ENCODE data around the gene ZNF263. TPM values are rescaled to one million over a fixed set of nuclear protein-coding genes. Genes with fewer than 3 reads are reported as not detected.

ZNF263 gene
- total RNA-seq, 1 donor from 2014 or later: 18.1 TPM

DNA sequence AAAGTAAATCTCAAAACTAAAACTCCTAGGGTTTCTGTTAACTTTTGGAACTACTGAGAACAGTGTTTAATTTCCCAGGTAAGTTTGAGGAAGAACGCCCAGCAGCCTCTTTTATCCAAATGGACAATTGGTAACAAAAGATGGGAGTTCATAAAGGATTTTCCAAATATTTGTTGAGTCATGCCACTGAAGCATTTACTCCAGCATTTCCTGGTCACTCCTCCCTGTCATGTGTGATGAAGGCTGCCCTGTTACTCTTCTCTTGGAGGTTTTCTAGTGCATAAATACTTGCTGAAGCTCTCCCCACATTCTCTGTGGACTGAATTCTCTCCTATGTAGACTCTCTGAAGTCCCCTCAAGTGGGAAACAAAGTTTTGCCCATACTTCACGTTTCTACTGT is 38.5 kb downstream of the ZNF263 start:
- no peak overlapping the region for H3K4me3 ChIP-seq (ENCODE audit: low read depth, low read length)
- DNase-seq (ENCODE audit: low read depth): no peak
- TF ChIP-seq, protein P1, sequence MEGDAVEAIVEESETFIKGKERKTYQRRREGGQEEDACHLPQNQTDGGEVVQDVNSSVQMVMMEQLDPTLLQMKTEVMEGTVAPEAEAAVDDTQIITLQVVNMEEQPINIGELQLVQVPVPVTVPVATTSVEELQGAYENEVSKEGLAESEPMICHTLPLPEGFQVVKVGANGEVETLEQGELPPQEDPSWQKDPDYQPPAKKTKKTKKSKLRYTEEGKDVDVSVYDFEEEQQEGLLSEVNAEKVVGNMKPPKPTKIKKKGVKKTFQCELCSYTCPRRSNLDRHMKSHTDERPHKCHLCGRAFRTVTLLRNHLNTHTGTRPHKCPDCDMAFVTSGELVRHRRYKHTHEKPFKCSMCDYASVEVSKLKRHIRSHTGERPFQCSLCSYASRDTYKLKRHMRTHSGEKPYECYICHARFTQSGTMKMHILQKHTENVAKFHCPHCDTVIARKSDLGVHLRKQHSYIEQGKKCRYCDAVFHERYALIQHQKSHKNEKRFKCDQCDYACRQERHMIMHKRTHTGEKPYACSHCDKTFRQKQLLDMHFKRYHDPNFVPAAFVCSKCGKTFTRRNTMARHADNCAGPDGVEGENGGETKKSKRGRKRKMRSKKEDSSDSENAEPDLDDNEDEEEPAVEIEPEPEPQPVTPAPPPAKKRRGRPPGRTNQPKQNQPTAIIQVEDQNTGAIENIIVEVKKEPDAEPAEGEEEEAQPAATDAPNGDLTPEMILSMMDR (conservative IDR thresholded peaks at IDR 0.05; ENCODE audit: low read depth, low read length): no peak

GRCh38 chr16:3327514-3327913 is 44.2 kb downstream of the ZNF263 start:
- TF ChIP-seq, protein P1 (conservative IDR thresholded peaks at IDR 0.05; ENCODE audit: low read depth, low read length): no peak
- H3K4me3 ChIP-seq (ENCODE audit: low read depth, low read length): no peak overlapping the region
- DNase-seq (ENCODE audit: low read depth): no peak

DNA sequence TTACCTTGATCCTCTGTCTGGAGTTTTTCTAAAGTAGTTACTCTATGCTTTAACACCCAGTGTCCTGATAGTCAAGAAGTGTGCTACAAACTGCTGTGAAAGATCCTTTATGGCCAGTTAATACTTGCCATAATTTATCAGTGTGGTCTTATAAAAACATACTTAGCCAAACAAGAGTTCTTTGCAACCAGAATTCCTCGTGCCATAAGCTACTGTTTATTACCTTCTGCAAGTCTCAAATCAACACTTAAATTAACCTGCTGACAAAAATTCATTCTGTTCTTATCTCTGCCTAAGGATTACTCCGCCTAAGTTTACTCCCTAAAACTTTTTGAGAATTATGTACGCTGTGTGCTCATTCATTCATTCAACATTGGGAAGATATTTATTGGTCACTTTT is 44.8 kb downstream of the ZNF263 start:
- no peak overlapping the region for H3K4me3 ChIP-seq (ENCODE audit: low read depth, low read length)
- TF ChIP-seq, protein P1 (conservative IDR thresholded peaks at IDR 0.05; ENCODE audit: low read depth, low read length): no peak
- DNase-seq (ENCODE audit: low read depth): no peak

GRCh38 chr16:3328643-3329042 is 45.4 kb downstream of the ZNF263 start:
- no peak overlapping the region for H3K4me3 ChIP-seq (ENCODE audit: low read depth, low read length)
- TF ChIP-seq, protein P1 (conservative IDR thresholded peaks at IDR 0.05; ENCODE audit: low read depth, low read length): no peak
- DNase-seq (ENCODE audit: low read depth): no peak

Other genes with a start within 250 kb of the ZNF263 start
- gene BICDL2, start 246.5 kb upstream of the ZNF263 start, total RNA-seq: 2.5 and 4.6 TPM in 2 replicates
- gene MMP25, start 236.9 kb upstream of the ZNF263 start, total RNA-seq: under 0.01 and 0.52 TPM in 2 replicates
- gene IL32, start 217.9 kb upstream of the ZNF263 start, total RNA-seq: 461 and 747 TPM in 2 replicates
- not detected in 2 replicates for gene ZSCAN10, start 184.2 kb upstream of the ZNF263 start, total RNA-seq
- gene ZNF205, start 170.9 kb upstream of the ZNF263 start, total RNA-seq: 15.8 and 22.1 TPM in 2 replicates
- gene ZNF213, start 148.5 kb upstream of the ZNF263 start, total RNA-seq: 2.4 and 7.7 TPM in 2 replicates
- gene OR1F1, start 95.3 kb upstream of the ZNF263 start, total RNA-seq: 0.52 TPM in 1 of 2 replicates, not detected in the other
- 6.1 and 6.3 TPM in 2 replicates for gene ZNF200, start 48.3 kb upstream of the ZNF263 start, total RNA-seq
- gene MEFV, start 26.9 kb upstream of the ZNF263 start, total RNA-seq: not detected in 2 replicates
- 1.8 and 1.9 TPM in 2 replicates for gene TIGD7, start 21.9 kb downstream of the ZNF263 start, total RNA-seq
- 8.5 and 12.9 TPM in 2 replicates for gene ZNF75A, start 22.0 kb downstream of the ZNF263 start, total RNA-seq
- not detected in 2 replicates for gene OR2C1, start 72.4 kb downstream of the ZNF263 start, total RNA-seq
- 10.8 and 11.2 TPM in 2 replicates for gene ZSCAN32, start 117.5 kb downstream of the ZNF263 start, total RNA-seq
- 9.5 and 13.7 TPM in 2 replicates for gene ZNF174, start 117.7 kb downstream of the ZNF263 start, total RNA-seq
- 1.0 and 2.1 TPM in 2 replicates for gene ZNF597, start 160.0 kb downstream of the ZNF263 start, total RNA-seq
- gene NAA60, start 160.2 kb downstream of the ZNF263 start, total RNA-seq: 19.4 and 23.9 TPM in 2 replicates
- gene C16orf90, start 212.0 kb downstream of the ZNF263 start, total RNA-seq: not detected in 2 replicates
- gene CLUAP1, start 217.5 kb downstream of the ZNF263 start, total RNA-seq: 15.2 and 18.7 TPM in 2 replicates

All from epithelial cell of proximal tubule (primary cell).